Activated B cell treated with CpG ODN at 0.5 μM for 24 hours (primary cell): ENCODE results near the gene MOGAT1. TPM values are rescaled to one million over a fixed set of nuclear protein-coding genes. Genes with fewer than 3 reads are reported as not detected.

ENCODE experiments used
- ATAC-seq: fragments of 200-7000 bp; cut with Tn5 transposase; one replicate; pipeline ENCODE4 v1.10.0; 2021; ENCODE audit warnings: low read depth, mild to moderate bottlenecking, moderate library complexity
- CTCF ChIA-PET: fragments of 350-600 bp; sonication (Branson Sonifier 250); formaldehyde crosslinking; loops from one replicate; lab custom pipeline; 2021; ENCODE audit warnings: antibody characterized with exemption; lab: Charles Lee
- POLR2A ChIA-PET: fragments of 350-600 bp; sonication (Branson Sonifier 250); formaldehyde crosslinking; loops from one replicate; lab custom pipeline; 2021; ENCODE audit warnings: antibody characterized with exemption; lab: Charles Lee
- DNase-seq: peaks from one replicate; pipeline ENCODE4 v3.0.0; 2022
- H3K27ac Mint-ChIP-seq: one replicate; pipeline ENCODE4 v1.8.0; 2020; ENCODE audit warnings: mixed read lengths
- H3K27me3 Mint-ChIP-seq: one replicate; pipeline ENCODE4 v1.8.0; 2021; ENCODE audit warnings: mixed read lengths
- H3K36me3 Mint-ChIP-seq: one replicate; pipeline ENCODE4 v1.8.0; 2021; ENCODE audit warnings: low read depth, mixed read lengths
- H3K4me1 Mint-ChIP-seq: one replicate; pipeline ENCODE4 v1.8.0; 2021; ENCODE audit warnings: mixed read lengths
- H3K4me3 Mint-ChIP-seq: one replicate; pipeline ENCODE4 v1.8.0; 2020; ENCODE audit warnings: mild to moderate bottlenecking, mixed read lengths
- H3K9me3 Mint-ChIP-seq: one replicate; pipeline ENCODE4 v1.8.0; 2020; ENCODE audit warnings: mixed read lengths
- intact Hi-C: fragments of 100-400 bp; cut with micrococcal nuclease; formaldehyde crosslinking; loops from one replicate; pipeline ENCODE4 v1.15.1; 2024
- total RNA-seq: library from RNA; stranded (reverse); gene quantifications from 2 replicates; pipeline ENCODE4 v1.2.3, GENCODE V29; 2022
- TF ChIP-seq, protein P1 (sequence below): fragments of 200-600 bp; IDR thresholded peaks from one replicate; pipeline ENCODE4 v1.8.0; 2022; ENCODE audit warnings: antibody characterized with exemption, mild to moderate bottlenecking

Gene MOGAT1
- total RNA-seq, 1 donor from 2014 or later: not detected

DNA sequence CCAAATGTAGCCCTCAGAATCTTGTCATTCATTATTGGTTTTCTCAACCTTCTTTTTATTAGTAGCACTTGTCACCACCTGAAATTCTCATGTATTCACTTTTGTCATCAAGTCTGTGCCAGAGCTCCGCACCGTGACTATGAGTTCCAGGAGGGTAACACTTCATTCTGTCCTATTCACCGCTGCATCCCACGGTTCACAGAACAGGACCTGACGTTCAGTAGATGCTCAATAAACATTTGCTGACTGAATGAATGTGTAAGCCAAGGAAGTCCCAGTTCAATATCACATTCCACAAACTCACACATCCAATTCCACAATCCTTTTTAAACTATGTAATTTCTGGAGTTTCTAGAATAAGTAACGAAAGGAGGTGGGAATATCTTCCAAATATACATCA is 65.5 kb downstream of the MOGAT1 start:
- DNase-seq: no peak
- Mint-ChIP-seq H3K27me3 (peaks cover 2% of the 10 kb centered on the region), H3K4me1 (no peaks in the 10 kb centered on the region), H3K27ac (no peak overlapping the region), H3K9me3 (no peaks in the 10 kb centered on the region), H3K36me3 (no peaks in the 10 kb centered on the region), H3K4me3 (no peak overlapping the region)
- POLR2A ChIA-PET: no interaction called here
- TF ChIP-seq, protein P1, sequence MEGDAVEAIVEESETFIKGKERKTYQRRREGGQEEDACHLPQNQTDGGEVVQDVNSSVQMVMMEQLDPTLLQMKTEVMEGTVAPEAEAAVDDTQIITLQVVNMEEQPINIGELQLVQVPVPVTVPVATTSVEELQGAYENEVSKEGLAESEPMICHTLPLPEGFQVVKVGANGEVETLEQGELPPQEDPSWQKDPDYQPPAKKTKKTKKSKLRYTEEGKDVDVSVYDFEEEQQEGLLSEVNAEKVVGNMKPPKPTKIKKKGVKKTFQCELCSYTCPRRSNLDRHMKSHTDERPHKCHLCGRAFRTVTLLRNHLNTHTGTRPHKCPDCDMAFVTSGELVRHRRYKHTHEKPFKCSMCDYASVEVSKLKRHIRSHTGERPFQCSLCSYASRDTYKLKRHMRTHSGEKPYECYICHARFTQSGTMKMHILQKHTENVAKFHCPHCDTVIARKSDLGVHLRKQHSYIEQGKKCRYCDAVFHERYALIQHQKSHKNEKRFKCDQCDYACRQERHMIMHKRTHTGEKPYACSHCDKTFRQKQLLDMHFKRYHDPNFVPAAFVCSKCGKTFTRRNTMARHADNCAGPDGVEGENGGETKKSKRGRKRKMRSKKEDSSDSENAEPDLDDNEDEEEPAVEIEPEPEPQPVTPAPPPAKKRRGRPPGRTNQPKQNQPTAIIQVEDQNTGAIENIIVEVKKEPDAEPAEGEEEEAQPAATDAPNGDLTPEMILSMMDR: no peak
- CTCF ChIA-PET: no interaction called here
- no peak for ATAC-seq
- intact Hi-C loops: no loop called here

DNA sequence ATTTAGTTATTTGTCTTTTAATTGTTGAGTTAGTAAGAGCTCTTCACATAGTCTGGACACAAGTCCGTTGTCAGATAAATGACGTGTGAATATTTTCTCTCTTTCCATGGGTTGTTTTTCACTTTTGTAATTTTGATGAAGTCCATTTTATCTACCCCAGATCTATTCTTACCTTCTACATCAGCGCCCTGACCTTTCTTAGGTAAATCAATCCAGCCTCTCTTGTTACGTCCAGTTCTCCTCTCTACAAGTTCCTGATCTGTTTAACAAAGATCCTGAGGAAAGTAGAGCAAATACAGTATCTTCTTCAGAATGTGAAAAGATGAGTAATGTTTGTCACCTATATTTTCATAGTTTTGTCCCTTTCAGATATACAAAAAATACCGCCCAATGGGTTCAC is 66.9 kb downstream of the MOGAT1 start:
- CTCF ChIA-PET: interaction anchor here (0.9 kb wide), 1 partner anchor 30 kb away, joined by 3 read pairs; no protein-coding TSS in a partner anchor
- H3K27me3 Mint-ChIP-seq: peaks cover 2% of the 10 kb centered on the region
- no peak for ATAC-seq

DNA sequence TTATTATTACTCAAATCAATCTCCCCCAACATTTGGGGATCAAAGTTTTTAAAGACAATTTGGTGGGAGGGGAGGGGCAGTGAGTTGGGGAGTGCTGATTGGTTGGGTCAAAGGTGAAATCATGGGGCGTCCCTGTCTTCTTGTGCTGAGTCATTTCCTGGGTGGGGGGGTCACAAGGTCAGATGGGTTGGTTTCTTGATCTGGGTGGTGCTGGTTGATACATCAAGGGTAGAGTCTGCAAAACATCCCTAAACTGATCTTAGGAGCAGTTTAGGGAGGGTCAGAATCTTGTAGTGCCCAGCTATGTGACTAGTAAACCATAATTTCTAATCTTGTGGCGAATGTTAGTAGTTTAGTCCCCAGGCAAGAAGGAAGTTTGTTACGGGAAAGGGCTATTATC is 67.4 kb downstream of the MOGAT1 start:
- Mint-ChIP-seq H3K27me3 (peaks cover 2% of the 10 kb centered on the region), H3K4me3 (no peak overlapping the region), H3K4me1 (no peaks in the 10 kb centered on the region), H3K36me3 (no peaks in the 10 kb centered on the region), H3K27ac (no peak overlapping the region), H3K9me3 (no peaks in the 10 kb centered on the region)
- TF ChIP-seq, protein P1: no peak
- ATAC-seq: no peak
- CTCF ChIA-PET: no interaction called here
- intact Hi-C loops: no loop called here
- POLR2A ChIA-PET: no interaction called here
- DNase-seq: no peak

More for the DNA sequence above, 66.9 kb downstream of the MOGAT1 start:
- DNase-seq: no peak
- POLR2A ChIA-PET: no interaction called here
- Mint-ChIP-seq H3K4me3 (no peak overlapping the region), H3K9me3 (no peaks in the 10 kb centered on the region), H3K36me3 (no peaks in the 10 kb centered on the region), H3K4me1 (no peaks in the 10 kb centered on the region), H3K27ac (no peak overlapping the region)
- TF ChIP-seq, protein P1: no peak
- intact Hi-C loops: no loop called here

DNA sequence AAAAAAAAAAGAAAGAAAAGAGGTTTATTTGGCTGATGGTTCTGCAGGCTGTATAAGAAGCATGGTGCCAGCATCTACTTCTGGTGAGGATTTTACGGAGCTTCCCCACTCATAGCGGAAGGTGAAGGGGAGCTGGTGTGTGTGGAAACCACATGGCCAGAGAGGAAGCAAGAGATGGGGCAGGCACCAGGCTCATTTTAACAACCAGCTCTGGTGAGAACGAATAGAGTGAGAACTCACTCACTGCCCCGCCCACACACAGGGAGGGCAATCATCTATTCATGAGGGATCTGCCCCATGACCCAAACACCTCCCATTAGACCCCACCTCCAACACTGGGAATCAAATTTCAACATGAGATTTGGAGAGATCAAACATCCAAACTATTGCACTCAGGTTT is 68.5 kb downstream of the MOGAT1 start:
- ATAC-seq (no peak), DNase-seq (no peak)
- TF ChIP-seq, protein P1: no peak
- ChIA-PET POLR2A (no interaction called here), CTCF (no interaction called here)
- H3K27ac Mint-ChIP-seq: no peak overlapping the region
- H3K9me3 Mint-ChIP-seq: no peaks in the 10 kb centered on the region
- no peaks in the 10 kb centered on the region for H3K4me1 Mint-ChIP-seq
- H3K36me3 Mint-ChIP-seq: no peaks in the 10 kb centered on the region
- H3K4me3 Mint-ChIP-seq: no peak overlapping the region
- intact Hi-C loops: no loop called here
- peaks cover 2% of the 10 kb centered on the region for H3K27me3 Mint-ChIP-seq

DNA sequence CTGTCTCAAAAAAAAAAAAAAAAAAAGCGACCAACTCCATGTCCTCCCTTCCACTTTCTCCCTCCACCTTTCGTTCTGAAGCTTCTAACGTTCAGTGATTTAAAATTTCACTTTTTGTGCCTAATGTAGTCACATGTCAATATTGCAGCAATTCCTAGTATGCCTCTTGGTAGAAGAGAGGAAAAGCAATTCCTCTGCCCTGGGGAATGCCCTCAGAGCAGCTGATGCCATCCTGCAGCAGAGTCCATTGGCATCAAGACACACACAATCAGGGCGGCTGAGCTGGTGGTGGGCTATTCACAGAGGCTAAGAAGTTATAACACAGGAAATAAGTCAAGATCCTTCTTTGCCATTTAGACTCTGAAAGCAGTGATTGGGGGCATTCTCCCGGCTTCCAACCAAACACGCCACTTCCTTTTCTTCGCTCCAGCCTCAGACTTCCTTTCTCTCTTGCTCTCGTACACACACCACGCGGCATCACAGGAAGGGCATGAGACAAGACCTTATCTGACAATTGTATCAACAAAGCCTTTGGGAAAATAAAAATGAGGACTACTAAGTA is 71.9 kb downstream of the MOGAT1 start:
- H3K27ac Mint-ChIP-seq: no peak overlapping the region
- no peaks in the 10 kb centered on the region for H3K9me3 Mint-ChIP-seq
- intact Hi-C loops: no loop called here
- TF ChIP-seq, protein P1: no peak
- no peaks in the 10 kb centered on the region for H3K36me3 Mint-ChIP-seq
- ATAC-seq (no peak), DNase-seq (no peak)
- H3K4me1 Mint-ChIP-seq: no peaks in the 10 kb centered on the region
- CTCF ChIA-PET: no interaction called here
- H3K4me3 Mint-ChIP-seq: no peak overlapping the region
- peaks cover 2% of the 10 kb centered on the region for H3K27me3 Mint-ChIP-seq
- POLR2A ChIA-PET: no interaction called here
